Fibroblast of gingiva (primary cell): ENCODE results near the gene ZPR1.
A peak's percentile ranks its signal among the peaks of the same experiment; 100 is the strongest.
"Not testable (repeated sequence)": the region's sequence is repeated elsewhere in the genome, so short reads cannot be mapped to it uniquely, and the experiment has no call there.

Experiments
- DNase-seq: peaks from one replicate; pipeline ENCODE4 v3.0.0-alpha.2; 2011; ENCODE audit warnings: low read depth

Gene ZPR1

GRCh38 chr11:116787786-116788486 is at the start of gene ZPR1:
TSS of gene ZPR1 (minus strand) at chr11:116788023. CDS start at chr11:116787990, 33 bp downstream.
- peak; percentile 63 for DNase-seq

GRCh38 chr11:116836632-116836991 is 48.8 kb upstream of the ZPR1 start:
- no peak for DNase-seq

GRCh38 chr11:116835791-116836631 is 48.2 kb upstream of the ZPR1 start:
- DNase-seq = peak; percentile 97

GRCh38 chr11:116835042-116835772 is 47.4 kb upstream of the ZPR1 start:
- no peak for DNase-seq

- DNase-seq = not testable (repeated sequence)
These were observed 46.8 kb upstream of the ZPR1 start for GRCh38 chr11:116834535-116835041.

- DNase-seq = no peak
These were observed 46.2 kb upstream of the ZPR1 start for GRCh38 chr11:116833816-116834534.

- DNase-seq = no peak
These were observed 45.6 kb upstream of the ZPR1 start for GRCh38 chr11:116833491-116833815.

GRCh38 chr11:116832350-116833290 is 44.8 kb upstream of the ZPR1 start:
- DNase-seq = no peak

GRCh38 chr11:116831790-116832349 is 44.0 kb upstream of the ZPR1 start:
- DNase-seq = no peak

- DNase-seq = no peak
These were observed 42.5 kb upstream of the ZPR1 start for GRCh38 chr11:116830184-116830912.

- peak; percentile 67 for DNase-seq
These were observed 41.8 kb upstream of the ZPR1 start, which contains the start of gene APOC3 for GRCh38 chr11:116829525-116830183. TSS of gene APOC3 (plus strand) at chr11:116829907. CDS start at chr11:116830583, 676 bp downstream.

- DNase-seq = no peak
These were observed 41.1 kb upstream of the ZPR1 start for GRCh38 chr11:116828632-116829524.

GRCh38 chr11:116827461-116827860 is 39.6 kb upstream of the ZPR1 start:
- DNase-seq = no peak

GRCh38 chr11:116826751-116827431 is 39.1 kb upstream of the ZPR1 start:
- no peak for DNase-seq

GRCh38 chr11:116825854-116826750 is 38.3 kb upstream of the ZPR1 start:
- no peak for DNase-seq

- DNase-seq = no peak
These were observed 37.6 kb upstream of the ZPR1 start for GRCh38 chr11:116825434-116825833.
